Adipose tissue (tissue), 3 donors: ENCODE data around the gene PARG. TPM values are rescaled to one million over a fixed set of nuclear protein-coding genes. Genes with fewer than 3 reads are reported as not detected.
"Not testable (repeated sequence)": the region's sequence is repeated elsewhere in the genome, so short reads cannot be mapped to it uniquely, and the experiment has no call there.

ENCODE experiments used
- H3K27ac ChIP-seq: one replicate; pipeline ENCODE4 v1.5.1; 2013; ENCODE audit warnings: low read depth, low read length
- WGBS, 3 donors: extraction: QIAGEN DNeasy Blood & Tissue Kit; methylation state at CpG; one replicate each; pipeline ENCODE4 v1.1.7; 2013; 5-methylcytosine and 5-hydroxymethylcytosine counted together
- polyA plus RNA-seq, 3 donors: library from polyadenylated mRNA; stranded (reverse); fragments of 200-250 nt; gene quantifications; one replicate each; pipeline ENCODE4 v1.2.3, GENCODE V29; 2013
- donor health status: healthy with polysubstance abuse.
- donor health status: Bipolar disorder and iron deficiency.
- donor health status: healthy.

PARG gene
- polyA plus RNA-seq, 3 donors = 4.5 to 7.1 (median 6.7) TPM

GRCh38 chr10:49837051-49837478, 104.8 kb downstream of the PARG start:
- WGBS, 3 donors = 56 to 79% (median 78%) methylated on average over 5 of the region's 5 CpGs
- no peak overlapping the region for H3K27ac ChIP-seq

GRCh38 chr10:49834976-49835375, 106.9 kb downstream of the PARG start:
- H3K27ac ChIP-seq = no peak overlapping the region
- 80 to 92% (median 82%) methylated on average over 3 of the region's 3 CpGs for WGBS, 3 donors

DNA sequence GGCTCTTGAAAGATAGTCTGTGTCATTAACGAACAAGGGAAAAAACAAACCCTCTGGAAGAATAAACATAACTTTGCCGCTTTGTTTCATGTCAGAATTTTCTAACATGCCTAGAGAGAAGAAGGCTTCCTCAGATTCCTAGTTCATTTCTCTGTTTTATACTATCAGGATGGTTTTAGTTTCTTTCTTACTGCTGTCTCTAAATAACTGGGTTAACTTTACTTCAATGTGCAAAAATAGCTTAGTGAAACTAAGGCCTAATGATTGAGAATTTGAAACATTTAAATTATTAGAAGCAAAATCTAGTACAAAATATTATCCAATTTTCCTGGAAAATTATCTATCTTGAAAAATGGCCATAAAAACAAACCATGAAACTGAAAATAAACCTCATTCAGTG, 107.6 kb downstream of the PARG start:
- no peak overlapping the region for H3K27ac ChIP-seq
- WGBS, 3 donors = 85 to 88% (median 86%) methylated on average over 2 of the region's 2 CpGs

DNA sequence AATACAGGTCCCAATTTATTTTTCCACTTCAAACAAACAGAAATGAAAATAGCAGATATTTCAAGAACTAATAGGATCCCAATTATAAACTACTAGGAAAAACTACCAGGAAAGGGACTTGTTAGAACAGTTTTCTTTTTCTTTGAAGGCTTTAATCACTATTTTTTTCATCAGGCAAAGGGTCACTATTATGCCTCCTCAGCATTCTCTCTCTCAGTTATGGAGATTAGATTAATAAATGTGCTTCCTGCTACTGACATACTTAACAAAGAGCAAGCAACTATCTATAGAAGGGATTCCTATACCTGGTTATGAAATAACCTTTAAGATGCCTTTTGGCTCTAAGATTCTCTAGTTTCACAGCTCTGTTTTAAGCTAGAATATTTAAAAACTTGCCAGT, 108.7 kb downstream of the PARG start:
- H3K27ac ChIP-seq = no peak overlapping the region

DNA sequence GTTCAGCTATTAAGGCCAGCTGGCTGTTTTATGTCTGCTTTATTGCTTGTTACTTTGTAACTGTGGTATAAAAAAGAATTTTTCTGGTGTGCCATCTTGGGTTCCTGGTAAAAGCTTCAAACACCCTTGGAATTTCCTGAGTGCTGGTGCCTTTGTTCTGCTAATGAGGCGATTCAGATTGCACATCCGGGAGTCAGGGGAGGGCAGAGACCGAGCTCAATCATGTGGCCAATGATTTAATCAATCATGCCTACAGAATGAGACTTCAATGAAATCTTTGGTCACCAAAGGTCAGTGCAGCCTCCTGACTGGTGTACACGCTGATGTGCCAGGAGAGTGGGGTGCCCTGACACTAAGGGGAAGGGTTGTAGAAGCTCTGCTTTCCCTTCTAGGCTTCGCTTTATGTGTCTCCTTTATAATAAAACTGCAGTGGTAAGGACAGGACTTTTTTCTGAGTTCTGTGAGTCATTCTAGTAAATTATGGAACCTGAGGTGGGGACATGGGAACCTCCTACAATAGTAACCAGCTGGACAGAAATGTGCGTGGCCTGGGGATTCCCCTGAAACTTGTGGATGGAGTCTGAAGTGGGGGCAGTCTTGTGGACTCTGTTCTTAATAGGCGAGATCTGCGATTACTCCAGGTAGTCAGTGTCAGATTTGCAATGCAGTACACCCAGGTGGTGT, 110.3 kb downstream of the PARG start:
- 70 to 79% (median 72%) methylated on average over 8 of the region's 8 CpGs for WGBS, 3 donors
- H3K27ac ChIP-seq = no peak overlapping the region

- H3K27ac ChIP-seq = no peak overlapping the region
Measured at GRCh38 chr10:49830846-49831245, 111.0 kb downstream of the PARG start.

DNA sequence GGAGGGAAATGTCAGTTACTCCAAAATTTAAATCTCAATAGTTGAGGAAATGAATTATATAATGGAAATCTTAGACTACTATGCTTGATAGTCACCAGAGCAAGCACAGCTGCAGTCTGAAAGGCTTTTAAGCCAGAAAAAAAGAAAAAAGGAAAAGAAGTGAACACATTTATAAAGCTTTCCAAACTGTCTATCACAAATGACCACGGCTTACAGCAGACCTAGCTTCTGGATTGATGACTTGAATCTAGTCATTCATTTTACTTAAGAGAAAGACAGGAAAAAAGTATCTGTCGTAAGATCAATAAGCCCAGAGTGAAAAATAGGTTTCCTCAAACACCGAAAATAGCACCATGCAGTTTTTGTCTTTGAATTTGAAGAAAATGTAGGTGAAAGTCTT, 111.8 kb downstream of the PARG start:
- no peak overlapping the region for H3K27ac ChIP-seq
- 69 to 75% (median 73%) methylated on average over 3 of the region's 3 CpGs for WGBS, 3 donors

- H3K27ac ChIP-seq = no peak overlapping the region
- WGBS, 3 donors = 83 to 92% (median 90%) methylated on average over 3 of the region's 3 CpGs
Measured at GRCh38 chr10:49827297-49827696, 114.5 kb downstream of the PARG start.

GRCh38 chr10:49819234-49819958, 122.4 kb downstream of the PARG start:
- 80 to 88% (median 85%) methylated on average over 9 of the region's 9 CpGs for WGBS, 3 donors
- H3K27ac ChIP-seq = no peak overlapping the region

GRCh38 chr10:49817845-49818244, 124.0 kb downstream of the PARG start:
- no peak overlapping the region for H3K27ac ChIP-seq
- WGBS, 3 donors = 66 to 70% (median 69%) methylated on average over 5 of the region's 5 CpGs

- no peak overlapping the region for H3K27ac ChIP-seq
- WGBS, 3 donors = 84 to 94% (median 91%) methylated on average over 2 of the region's 2 CpGs
Measured at GRCh38 chr10:49803988-49804387, 137.8 kb downstream of the PARG start.

GRCh38 chr10:49798275-49798674, 143.6 kb downstream of the PARG start:
- H3K27ac ChIP-seq = no peak overlapping the region
- WGBS, 3 donors = 80 to 87% (median 83%) methylated on average over 4 of the region's 4 CpGs

DNA sequence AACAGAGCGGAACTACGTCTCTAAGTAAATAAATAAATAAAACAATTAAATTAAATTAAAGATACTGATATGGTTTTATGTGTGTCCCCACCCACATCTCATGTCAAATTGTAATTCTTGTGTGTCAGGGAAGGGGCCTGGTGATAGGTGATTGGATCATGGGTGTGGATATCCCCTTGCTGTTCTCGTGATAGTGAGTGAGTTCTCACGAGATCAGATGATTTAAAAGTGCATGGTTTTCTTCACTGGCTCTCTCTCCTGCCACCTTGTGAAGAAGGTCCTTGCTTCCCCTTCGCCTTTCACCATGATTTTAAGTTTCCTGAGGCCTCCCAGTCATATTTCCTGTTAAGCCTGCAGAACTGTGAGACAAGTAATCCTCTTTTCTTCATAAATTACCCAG, 150.7 kb downstream of the PARG start:
- H3K27ac ChIP-seq = no peak overlapping the region
- 70 to 73% (median 72%) methylated on average over 5 of the region's 5 CpGs for WGBS, 3 donors

- H3K27ac ChIP-seq = no peak overlapping the region
- 59 to 77% (median 72%) methylated on average over 8 of the region's 8 CpGs for WGBS, 3 donors
Measured at GRCh38 chr10:49784681-49785080, 157.1 kb downstream of the PARG start.

DNA sequence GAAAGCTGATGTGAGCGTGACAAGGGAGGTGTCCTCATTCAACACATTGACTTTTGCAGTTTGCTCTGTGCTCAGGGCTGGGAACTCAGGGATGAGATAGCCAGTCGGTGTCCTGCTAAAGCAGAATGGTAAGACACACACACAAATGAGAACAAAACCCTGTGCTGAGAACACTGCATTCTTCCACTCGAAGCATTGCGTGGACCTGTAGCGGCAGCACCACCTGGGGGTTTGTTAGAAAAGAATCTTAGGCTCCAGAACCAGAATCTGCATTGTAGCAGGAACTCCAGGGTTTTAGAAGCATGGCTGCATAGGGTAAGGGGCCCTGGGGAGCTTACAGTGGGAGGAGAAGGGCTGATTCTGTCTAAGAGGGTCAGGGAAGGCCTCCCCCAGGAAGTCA, 158.2 kb downstream of the PARG start:
- 42 to 71% (median 63%) methylated on average over 5 of the region's 5 CpGs for WGBS, 3 donors
- H3K27ac ChIP-seq = no peak overlapping the region

- H3K27ac ChIP-seq = no peak overlapping the region
Measured at GRCh38 chr10:49781247-49781646, 160.6 kb downstream of the PARG start.

DNA sequence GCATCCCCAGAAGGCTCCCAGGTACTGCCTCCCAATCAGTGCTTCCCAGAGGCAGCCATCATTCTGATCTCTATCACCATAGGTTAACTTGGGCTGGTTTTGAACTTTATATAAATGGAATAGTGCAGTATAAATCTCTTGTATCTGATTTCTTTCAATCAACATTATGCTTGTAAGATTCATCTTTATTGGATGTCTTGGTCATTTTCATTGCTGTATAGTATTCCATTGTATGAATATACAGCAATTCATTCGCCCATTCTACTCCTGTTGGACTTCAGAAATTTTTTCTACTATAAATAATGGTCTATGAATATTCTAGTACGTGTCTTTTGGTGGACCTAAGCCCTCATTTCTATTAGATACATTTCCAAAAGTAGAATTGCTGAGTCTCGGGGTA, 163.6 kb downstream of the PARG start:
- no peak overlapping the region for H3K27ac ChIP-seq
- 72 to 79% (median 74%) methylated on average over 3 of the region's 3 CpGs for WGBS, 3 donors

GRCh38 chr10:49776851-49777250, 165.0 kb downstream of the PARG start:
- no peak overlapping the region for H3K27ac ChIP-seq
- 70 to 78% (median 78%) methylated on average over 4 of the region's 4 CpGs for WGBS, 3 donors

DNA sequence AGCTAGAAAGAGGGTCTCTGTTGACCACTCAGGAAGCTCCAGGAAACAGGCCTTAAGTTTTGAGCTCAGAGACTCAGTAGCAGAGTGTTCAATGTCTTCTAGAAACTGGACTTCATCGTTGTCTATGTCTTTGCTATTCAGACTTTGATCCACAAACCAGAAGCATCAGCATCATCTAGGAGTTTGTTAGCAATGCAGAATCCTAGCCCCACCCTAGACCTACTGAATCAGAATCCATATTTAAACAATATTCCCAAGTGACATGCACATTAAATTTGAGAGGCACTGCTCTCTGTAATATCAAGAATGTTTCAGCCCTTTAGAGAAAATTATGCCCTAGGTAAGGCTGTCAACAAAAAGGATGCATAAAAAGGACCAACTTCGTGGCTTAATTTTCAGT, 166.8 kb downstream of the PARG start:
- no peak overlapping the region for H3K27ac ChIP-seq
- 61 to 77% (median 76%) methylated on average over 2 of the region's 2 CpGs for WGBS, 3 donors

DNA sequence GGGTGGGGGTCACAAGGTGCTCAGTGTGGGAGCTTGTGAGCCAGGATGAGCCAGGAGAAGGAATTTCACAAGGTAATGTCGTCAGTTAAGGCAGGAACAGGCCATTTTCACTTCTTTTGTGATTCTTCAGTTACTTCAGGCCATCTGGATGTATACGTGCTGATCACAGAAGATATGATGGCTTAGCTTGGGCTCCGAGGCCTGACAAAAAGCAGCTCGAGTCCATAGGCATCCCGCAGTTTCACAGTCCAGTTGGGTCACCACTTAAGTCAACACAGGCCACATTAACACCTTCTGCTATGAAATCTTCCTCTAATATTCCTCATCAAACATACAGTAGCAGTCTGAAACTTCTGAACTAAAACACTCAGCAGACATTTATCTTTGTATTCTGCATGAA, 168.9 kb downstream of the PARG start:
- 31 to 35% (median 33%) methylated on average over 5 of the region's 5 CpGs for WGBS, 3 donors
- not testable (repeated sequence) for H3K27ac ChIP-seq
